DMS153 (cell line): ENCODE results near the gene SMYD3.
"Not testable (repeated sequence)": the region's sequence is repeated elsewhere in the genome, so short reads cannot be mapped to it uniquely, and the experiment has no call there.

ENCODE experiments used
- DNase-seq: peaks from one replicate; lab custom pipeline; 2025; lab: John Stamatoyannopoulos, UW

SMYD3 gene

DNA sequence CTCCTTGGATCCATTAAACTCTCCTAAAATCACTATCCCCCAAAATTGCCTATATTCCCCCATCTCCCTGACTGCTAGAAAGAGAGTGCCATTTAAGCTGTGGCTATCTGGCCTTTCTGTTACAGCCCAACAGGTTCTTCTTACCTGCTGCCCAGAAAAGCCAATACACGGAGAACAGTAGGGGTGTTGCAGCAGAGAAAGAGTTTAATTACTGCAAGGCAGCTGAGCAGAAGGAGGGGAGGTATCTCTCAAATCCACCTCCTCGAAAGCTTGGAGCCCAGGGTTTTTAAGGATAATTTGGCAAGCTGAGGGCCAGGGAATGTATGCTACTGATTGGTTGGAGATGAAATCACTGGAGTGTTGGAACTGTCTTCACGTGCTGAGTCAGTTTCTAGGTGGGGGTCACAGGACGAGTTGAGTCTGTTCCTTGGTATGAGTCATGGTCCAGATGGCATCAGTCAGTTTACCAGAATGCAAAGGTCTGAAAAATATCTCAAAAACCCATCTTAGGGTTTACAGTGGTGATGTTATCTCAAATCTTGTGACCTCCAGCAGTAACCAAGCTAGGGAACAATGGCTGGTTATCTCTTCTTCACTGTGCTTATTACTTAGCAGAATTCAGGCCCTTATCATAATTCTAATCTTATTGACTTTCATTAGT, 89.8 kb downstream of the SMYD3 start:
- no peak for DNase-seq

DNA sequence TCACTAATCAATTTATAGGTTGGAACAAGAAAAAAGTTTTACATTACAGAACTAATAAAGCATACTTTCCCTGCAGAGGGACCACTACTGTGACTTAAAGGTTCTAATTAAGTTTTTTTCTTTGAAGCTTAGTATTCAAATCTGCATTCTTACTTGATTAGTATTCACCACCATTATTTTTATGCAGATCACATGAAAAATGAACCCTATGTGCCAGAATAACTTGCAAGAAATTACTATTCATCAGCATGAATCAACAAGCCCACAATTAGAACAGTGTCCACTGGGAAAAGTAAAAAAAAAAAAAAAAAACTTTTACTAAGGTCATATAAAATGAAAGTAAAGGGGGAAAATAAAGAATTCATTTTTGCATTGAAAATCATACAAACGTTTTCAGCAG, 90.8 kb downstream of the SMYD3 start:
- no peak for DNase-seq

DNA sequence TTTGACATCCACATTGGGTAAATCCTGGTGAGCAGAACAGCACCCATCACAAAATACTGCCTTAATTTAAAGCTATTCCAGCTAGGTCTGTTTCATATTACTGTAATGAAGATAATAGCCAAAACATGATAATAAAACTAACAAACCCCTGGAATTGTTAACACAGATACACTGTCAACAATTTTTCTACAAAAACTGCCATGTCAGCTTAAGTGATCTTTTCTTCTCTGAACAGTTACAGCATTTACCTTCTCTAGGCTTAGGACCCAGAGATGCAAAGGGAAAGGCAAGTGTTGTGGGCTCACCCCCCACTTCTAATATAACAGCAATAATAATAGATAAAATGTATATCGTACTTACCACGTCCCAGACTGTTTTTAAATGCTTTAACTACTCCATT, 92.1 kb downstream of the SMYD3 start:
- no peak for DNase-seq

- DNase-seq: no peak
These were observed 93.6 kb downstream of the SMYD3 start for GRCh38 chr1:246413430-246413829.

GRCh38 chr1:246404078-246404477, 103.0 kb downstream of the SMYD3 start:
- no peak for DNase-seq

- DNase-seq: peak; percentile 12
These were observed 108.8 kb downstream of the SMYD3 start for GRCh38 chr1:246398126-246398813.

DNA sequence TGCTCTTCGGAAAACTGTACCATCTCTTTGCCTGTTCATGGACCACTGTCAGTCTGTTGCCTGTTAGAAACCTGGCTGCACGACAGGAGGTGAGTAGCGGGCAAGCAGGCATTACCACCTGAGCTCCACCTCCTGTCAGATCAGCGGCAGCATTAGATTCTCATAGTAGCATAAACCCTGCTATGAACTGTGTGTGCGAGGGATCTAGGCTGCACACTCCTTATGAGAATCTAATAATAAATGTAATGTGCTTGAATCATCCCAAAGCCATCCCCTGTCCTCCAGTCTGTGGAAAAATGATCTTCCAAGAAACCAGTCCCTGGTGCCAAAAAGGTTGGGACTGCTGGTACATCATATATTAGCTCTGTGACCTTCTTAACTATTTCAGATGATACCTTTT, 110.0 kb downstream of the SMYD3 start:
- no peak for DNase-seq

DNA sequence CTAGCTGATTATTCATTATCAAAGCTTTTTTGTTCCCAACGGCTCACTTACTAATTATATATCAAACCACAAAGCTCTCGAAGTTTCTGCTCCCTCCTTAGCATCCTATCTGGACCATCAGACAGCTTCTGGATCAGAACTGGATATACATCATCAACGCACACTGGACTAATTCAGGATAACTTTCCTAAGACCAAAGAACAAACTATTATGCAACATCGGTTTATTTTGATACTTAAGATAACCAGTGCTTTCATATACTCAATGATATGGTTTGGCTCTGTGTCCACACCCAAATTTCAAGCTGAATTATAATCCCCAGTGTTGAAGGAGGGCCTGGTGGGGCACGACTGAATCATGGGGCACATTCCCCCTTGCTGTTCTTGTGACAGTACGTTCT, 110.8 kb downstream of the SMYD3 start:
- no peak for DNase-seq

- DNase-seq: no peak
These were observed 113.0 kb downstream of the SMYD3 start for GRCh38 chr1:246394121-246394520.

DNA sequence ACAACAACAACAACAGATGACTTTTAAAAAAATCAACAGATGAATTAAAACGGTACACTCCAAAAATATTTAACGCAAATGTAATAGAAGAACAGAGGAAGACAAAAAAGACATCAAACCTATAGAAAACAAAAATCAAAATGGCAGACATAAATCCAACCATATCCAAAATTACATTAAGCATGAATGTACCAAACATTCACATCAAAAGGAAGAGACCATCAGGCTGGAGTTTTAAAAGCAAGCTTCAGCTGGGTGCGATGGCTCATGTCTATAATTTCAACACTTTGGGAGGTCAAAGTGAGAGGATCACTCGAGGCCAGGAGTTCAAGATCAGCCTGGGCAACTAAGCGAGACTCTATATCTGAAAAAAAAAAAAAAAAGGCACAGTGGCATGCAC, 116.2 kb downstream of the SMYD3 start:
- no peak for DNase-seq

- DNase-seq: no peak
These were observed 122.5 kb downstream of the SMYD3 start for GRCh38 chr1:246384616-246385015.

GRCh38 chr1:246383791-246384190, 123.3 kb downstream of the SMYD3 start:
- DNase-seq: no peak

DNA sequence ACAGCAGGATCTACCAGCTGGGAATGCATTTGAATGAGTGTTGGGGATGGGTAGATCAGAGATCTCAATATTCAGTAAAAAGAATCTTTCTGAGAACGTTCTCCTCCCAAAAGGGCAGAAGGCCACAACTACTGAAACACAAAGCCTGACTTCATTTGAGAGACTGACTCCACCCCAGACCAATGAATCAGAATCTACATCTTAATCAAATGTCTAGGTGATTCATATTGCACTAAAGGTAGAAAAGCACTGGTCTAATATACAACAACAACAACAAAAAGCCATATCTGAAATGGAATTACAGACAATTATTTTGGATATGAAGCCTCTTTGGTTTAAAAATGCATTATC, 123.9 kb downstream of the SMYD3 start:
- DNase-seq: no peak

- DNase-seq: no peak
These were observed 124.4 kb downstream of the SMYD3 start for GRCh38 chr1:246382589-246383238.

DNA sequence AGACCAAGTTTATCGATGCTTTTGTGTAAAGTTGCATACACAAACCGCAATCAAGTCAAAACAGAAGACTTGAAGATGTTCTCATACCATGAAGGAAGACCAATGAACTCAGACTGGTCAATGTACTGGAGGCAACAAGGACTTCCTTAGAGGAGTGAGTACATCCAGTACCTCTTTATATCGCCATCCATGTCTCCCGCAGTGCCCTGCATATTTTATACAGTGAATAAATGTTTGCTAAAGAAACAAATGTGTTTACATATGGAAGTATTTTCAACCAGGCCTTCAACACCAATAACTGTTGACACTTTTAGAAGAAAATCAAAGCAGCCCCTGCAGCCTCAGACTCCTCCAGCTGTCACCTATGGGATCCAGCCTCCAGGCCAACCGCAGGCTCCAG, 125.6 kb downstream of the SMYD3 start:
- no peak for DNase-seq

DNA sequence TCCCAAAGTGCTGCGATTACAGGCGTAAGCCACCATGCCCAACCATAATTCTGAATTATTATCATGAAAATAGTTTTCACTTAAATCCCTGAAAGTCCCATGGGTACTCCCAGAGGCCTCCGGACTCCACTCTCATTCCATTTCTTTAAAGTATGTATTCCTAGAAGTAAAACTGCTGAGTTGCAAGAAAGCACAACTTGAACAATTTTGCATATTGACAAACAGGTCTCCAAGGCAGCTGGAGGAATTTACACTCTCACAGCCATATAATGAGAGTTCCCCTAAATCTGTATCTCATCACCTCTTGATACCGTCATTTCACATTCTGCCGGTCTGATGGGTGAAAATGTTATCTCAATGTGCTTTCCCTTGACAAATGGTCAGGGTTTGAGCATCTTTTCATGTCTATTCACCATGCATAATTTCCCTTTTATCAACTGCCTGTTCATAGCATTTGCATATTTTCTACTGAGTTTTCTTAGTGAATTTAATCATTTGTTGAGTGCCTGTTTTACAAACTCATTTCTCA, 129.4 kb downstream of the SMYD3 start:
- DNase-seq: no peak

DNA sequence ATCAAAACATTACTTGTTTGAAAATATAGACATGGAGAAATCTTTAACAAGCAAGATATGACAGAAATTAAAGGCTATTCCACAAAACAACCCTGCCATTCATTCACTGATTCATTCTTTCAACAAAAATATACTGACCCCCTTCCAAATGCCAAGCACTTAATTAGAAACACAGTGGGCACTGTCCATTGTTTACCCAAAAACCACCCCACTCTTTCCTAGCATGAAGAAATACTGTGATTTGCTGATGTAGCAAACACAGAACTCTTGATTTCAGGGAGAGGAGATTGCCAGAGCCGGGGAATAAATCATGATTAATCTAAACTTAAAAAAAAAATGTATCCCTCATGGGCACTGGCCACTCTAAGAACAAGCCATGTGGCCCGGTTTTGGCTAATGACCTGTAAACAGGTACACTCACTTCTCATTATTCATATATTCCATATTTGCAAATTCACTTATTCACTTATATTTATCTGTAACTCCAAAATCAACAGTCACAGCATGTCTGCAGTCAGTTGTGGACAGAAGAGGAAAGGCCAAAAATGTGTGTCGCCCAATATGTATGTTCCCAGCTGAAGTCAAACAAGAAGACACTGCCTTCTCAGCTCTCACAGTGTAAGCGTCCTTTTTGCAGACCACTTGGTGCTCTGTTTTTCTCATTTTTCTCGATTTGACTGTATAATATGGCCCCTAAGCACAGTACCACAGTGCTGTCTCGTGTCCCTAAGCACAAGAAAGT, 133.1 kb downstream of the SMYD3 start:
- DNase-seq: no peak

DNA sequence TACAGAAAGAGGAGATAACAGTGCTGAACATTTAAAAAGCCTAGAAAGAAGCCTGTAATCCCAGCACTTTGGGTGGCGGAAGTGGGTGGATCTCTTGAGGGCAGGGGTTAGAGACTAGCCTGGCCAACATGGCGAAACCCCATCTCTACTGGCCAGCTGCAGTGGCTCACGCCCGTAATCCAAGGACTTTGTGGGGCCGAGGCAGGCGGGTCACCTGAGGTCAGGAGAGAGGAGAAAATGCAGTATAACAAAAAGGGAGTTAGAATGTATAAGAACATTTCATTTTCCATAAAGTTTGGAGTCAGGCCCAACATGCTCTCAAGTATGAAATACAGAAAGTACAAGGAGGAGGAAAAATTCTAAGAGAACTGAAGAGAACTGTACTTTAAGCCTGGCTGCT, 134.5 kb downstream of the SMYD3 start:
- DNase-seq: no peak

DNA sequence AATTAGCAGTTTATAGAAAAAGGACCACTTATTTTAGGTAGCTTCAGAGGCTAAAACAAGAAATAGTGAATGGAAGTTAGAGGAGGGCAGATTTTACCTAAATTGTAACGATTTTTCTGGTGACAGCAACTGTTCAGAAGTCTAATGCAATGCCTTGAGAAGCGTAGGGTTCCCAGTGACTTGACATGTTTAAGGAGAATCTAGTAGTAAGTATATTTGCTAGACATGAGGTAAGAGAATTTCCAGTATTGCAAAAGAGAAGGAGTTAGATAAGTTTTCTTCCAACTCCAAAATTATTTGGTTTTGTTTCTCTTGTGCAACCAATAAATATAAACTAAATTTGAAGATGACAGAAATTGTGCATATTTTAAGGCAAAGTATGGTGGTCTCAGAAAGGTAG, 140.0 kb downstream of the SMYD3 start:
- DNase-seq: no peak

DNA sequence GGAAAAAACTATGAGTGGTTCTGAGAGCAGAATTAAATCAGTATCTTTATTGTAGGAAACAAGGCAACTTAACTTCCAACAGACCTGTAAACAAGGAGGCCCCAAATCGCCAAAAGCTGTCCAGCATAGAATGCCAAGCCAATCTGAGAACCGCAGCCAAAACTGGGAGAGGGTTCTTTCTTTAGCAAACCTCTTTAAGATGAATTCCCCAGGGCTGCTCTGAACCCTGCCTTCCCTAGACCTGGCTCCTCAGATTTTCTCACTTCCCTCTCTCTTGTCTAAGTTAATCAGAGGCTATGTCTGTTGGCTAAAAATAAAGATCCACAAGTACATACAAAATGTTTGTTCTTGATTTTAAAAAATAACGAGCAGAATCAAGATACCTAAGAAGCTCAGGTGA, 141.4 kb downstream of the SMYD3 start:
- no peak for DNase-seq

DNA sequence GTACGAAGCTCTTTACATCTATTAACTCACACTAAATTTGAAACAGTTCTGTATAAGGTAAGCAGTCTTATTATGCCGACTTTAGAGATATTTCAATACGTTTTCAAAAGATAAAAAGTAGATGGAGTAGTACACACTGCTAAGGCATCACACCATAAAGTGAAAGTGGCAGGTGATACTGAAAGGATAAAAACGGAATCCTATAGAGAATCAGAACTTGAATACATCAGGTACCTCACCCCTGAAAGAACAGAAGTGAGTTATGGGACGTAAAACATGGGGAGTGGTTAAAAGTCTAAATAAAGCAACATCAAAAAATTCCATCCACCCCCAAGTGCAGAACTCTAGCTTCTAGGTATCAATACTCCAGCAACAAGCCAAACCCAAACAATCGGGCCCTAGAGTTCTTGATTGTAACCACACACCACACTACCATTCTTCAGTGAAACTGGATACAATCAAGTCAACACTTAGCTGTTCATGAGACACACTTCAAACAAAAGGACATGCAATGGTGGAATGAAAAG, 142.6 kb downstream of the SMYD3 start:
- DNase-seq: peak; percentile 18

DNA sequence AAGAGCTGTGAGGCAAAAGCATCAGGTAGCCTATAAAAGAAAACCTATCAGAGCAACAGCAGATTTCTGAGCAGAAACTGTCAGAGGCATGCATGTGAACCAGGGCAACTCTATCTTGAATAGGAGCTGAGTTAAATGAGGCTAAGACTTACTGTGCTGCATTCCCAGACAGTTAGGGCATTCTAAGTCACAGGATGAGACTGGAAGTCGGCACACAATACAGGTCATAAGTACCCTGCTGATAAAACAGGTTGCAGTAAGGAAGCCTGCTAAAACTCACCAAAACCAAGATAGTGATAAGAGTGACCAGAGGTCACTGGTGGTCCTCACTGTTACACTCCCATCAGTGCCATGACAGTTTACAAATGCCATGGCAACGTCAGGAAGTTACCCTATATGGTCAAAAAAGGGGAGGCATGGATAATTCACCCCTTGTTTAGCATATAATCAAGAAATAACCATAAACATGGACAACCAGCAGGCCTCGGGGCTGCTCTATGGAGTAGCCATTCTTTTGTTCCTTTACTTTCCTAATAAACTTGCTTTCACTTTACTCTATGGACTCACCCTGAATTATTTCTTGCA, 150.0 kb downstream of the SMYD3 start:
- DNase-seq: not testable (repeated sequence)
